Measurements from ENCODE around the gene SIL1. TPM values are rescaled to one million over a fixed set of nuclear protein-coding genes. Genes with fewer than 3 reads are reported as not detected.

The SIL1 gene
- total and polyA plus RNA-seq, 2 of the 4 experiments (the other 2 are of a cell fraction) = 56.1 to 66.0 TPM

DNA sequence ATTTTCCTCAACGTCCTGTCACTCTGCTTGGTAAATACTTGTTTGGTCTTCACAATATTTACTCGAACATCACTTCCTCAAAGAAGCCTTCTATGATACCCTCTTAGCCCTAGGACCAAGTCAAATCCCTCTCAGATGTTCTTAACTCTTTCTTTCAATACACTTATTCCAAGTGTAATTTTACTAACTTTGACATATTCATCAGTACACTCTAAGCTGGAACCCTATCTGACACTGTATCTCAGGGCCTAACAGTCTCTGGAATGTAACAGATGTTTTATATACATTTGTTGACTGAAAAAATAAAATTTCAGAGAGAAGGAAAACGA is 19.6 kb downstream of the SIL1 start:
- Histone ChIP-seq H3K56ac (ENCODE audit: extremely low read depth, insufficient read depth, low read length) (no peak overlapping the region), H2BK5ac (ENCODE audit: low read depth, low read length, poor library complexity, severe bottlenecking) (no peak overlapping the region), H3K27ac (ENCODE audit: insufficient read depth, low read length) (no peak overlapping the region; the same call in 1 of the 2 replicates), H3K4me3 (ENCODE audit: insufficient read depth, low read depth, low read length) (no peak overlapping the region), H3K4ac (ENCODE audit: low read depth, low read length) (0 out of 2 replicates have a peak overlapping the region, but pooled peaks have one; percentile 7), H3K9me1 (ENCODE audit: insufficient read depth, low read length) (peaks cover 10% of the 10 kb centered on the region), H3K9ac (ENCODE audit: low read depth, low read length) (no peak overlapping the region), H2BK15ac (ENCODE audit: low read depth, low read length) (no peak overlapping the region), H2BK20ac (ENCODE audit: low read depth, low read length) (no peak overlapping the region), H2AK9ac (replicated peaks; ENCODE audit: low read depth, low read length, poor library complexity) (peak overlapping the region; percentile 22), H3K23ac (ENCODE audit: low read depth, low read length) (0 out of 2 replicates have a peak overlapping the region, but pooled peaks have one; percentile 21), H4K8ac (ENCODE audit: low read depth in 2 of 2, low read length in 2 of 2) (peak overlapping the region in 1 of 2 experiments; percentile 44; a peak in 2 of 4 replicates), H3K9me3 (ENCODE audit: control insufficient read depth, insufficient read depth, low read length) (no peaks in the 10 kb centered on the region), H4K20me1 (ENCODE audit: insufficient read depth, low read length) (peaks cover 22% of the 10 kb centered on the region; the same call in 1 of the 2 replicates), H4K91ac (ENCODE audit: insufficient read depth, low read depth, low read length) (no peak overlapping the region), H3K4me2 (ENCODE audit: low read depth, low read length) (peak overlapping the region; percentile 47; the same call in 1 of the 2 replicates), H2AFZ (replicated peaks; ENCODE audit: low read length, poor library complexity) (no peak overlapping the region), H3K27me3 (ENCODE audit: control insufficient read depth, insufficient read depth, low read length) (no peaks in the 10 kb centered on the region), H2BK120ac (ENCODE audit: low read depth, low read length) (no peak overlapping the region), H3K18ac (ENCODE audit: low read depth, low read length) (no peak overlapping the region), H3K14ac (replicated peaks; ENCODE audit: low read depth, low read length) (no peak overlapping the region; the same call in 1 of the 2 replicates), H2AK5ac (ENCODE audit: low read depth, low read length) (no peak overlapping the region), H3K4me1 (ENCODE audit: control insufficient read depth, insufficient read depth, low read length) (peaks cover 13% of the 10 kb centered on the region), H3K79me1 (ENCODE audit: low read depth in 1 of 2, low read length in 2 of 2) (peaks cover 27 to 60% of the 10 kb centered on the region in 2 experiments), H3K36me3 (ENCODE audit: control insufficient read depth, insufficient read depth, low read length) (no peaks in the 10 kb centered on the region), H4K5ac (ENCODE audit: low read depth, low read length) (no peak overlapping the region; the same call in 1 of the 2 replicates)
- DNase-seq = no peak
- POLR2A ChIA-PET (ENCODE audit: unreplicated experiment) = interaction anchor here (0.5 kb wide), 1 partner anchor 644 kb away, joined by 11 read pairs; no protein-coding TSS in a partner anchor
- 27% methylated on average over 2 of the region's 3 CpGs; no CpG with 5 or more reads in 1 of the 2 experiments for WGBS, 2 experiments (ENCODE audit: extremely low coverage in 2 of 2, insufficient read length in 1 of 2)
- TF ChIP-seq, protein P1, sequence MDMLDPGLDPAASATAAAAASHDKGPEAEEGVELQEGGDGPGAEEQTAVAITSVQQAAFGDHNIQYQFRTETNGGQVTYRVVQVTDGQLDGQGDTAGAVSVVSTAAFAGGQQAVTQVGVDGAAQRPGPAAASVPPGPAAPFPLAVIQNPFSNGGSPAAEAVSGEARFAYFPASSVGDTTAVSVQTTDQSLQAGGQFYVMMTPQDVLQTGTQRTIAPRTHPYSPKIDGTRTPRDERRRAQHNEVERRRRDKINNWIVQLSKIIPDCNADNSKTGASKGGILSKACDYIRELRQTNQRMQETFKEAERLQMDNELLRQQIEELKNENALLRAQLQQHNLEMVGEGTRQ (IDR thresholded peaks at IDR 0.05; ENCODE audit: low read depth, low read length) = no peak
- no peak for TF ChIP-seq CHD1 (IDR thresholded peaks at IDR 0.05; ENCODE audit: low read depth, low read length)
- no peak for TF ChIP-seq FOS (IDR thresholded peaks at IDR 0.05; ENCODE audit: low read depth, low read length)
- no peak for TF ChIP-seq RCOR1 (IDR thresholded peaks at IDR 0.05; ENCODE audit: insufficient replicate concordance, low read length)
- TF ChIP-seq POLR2A (IDR thresholded peaks at IDR 0.05; ENCODE audit: low read depth, low read length) = no peak
- no peak for TF ChIP-seq SMC3 (IDR thresholded peaks at IDR 0.05; ENCODE audit: low read depth, low read length)
- no peak for TF ChIP-seq RFX5 (IDR thresholded peaks at IDR 0.05; ENCODE audit: low read depth, low read length)
- TF ChIP-seq BHLHE40 (IDR thresholded peaks at IDR 0.05; ENCODE audit: low read depth, low read length) = no peak
- TF ChIP-seq MAFK (IDR thresholded peaks at IDR 0.05; ENCODE audit: low read depth, low read length) = no peak
- TF ChIP-seq CEBPB (IDR thresholded peaks at IDR 0.05; ENCODE audit: low read depth, low read length) = no peak
- no peak for TF ChIP-seq MXI1 (IDR thresholded peaks at IDR 0.05; ENCODE audit: borderline replicate concordance, low read depth, low read length)
- TF ChIP-seq NFE2L2 (IDR thresholded peaks at IDR 0.05; ENCODE audit: low read depth, low read length) = no peak
- no peak for TF ChIP-seq RAD21 (IDR thresholded peaks at IDR 0.05; ENCODE audit: low read length)
- TF ChIP-seq MAZ (IDR thresholded peaks at IDR 0.05; ENCODE audit: borderline replicate concordance, low read depth, low read length) = no peak
- TF ChIP-seq, protein P2, sequence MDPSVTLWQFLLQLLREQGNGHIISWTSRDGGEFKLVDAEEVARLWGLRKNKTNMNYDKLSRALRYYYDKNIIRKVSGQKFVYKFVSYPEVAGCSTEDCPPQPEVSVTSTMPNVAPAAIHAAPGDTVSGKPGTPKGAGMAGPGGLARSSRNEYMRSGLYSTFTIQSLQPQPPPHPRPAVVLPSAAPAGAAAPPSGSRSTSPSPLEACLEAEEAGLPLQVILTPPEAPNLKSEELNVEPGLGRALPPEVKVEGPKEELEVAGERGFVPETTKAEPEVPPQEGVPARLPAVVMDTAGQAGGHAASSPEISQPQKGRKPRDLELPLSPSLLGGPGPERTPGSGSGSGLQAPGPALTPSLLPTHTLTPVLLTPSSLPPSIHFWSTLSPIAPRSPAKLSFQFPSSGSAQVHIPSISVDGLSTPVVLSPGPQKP (IDR thresholded peaks at IDR 0.05; ENCODE audit: borderline replicate concordance, low read depth, low read length) = no peak
- dilution Hi-C loops (cut with HindIII; ENCODE audit: low sequenced_read_pairs, unreplicated experiment) (no loop called here), in situ Hi-C loops (cut with MboI; ENCODE audit: low sequenced_read_pairs) (no loop called here), intact Hi-C loops (cut with micrococcal nuclease) (no loop called here)
- ATAC-seq (ENCODE audit: low read depth) = peak; percentile 16; the same call in 1 of the 2 replicates
- CTCF ChIA-PET = interaction anchor here (0.9 kb wide), 1 partner anchor 10 kb away, joined by 3 read pairs; no protein-coding TSS in a partner anchor
- BruUV-seq (replicated peaks) = no TSS peak
